Trophoblast cell (in vitro differentiated cells and primary cell): ENCODE data around the gene STAB1.

ENCODE experiments used
- DNase-seq, 2 donors: peaks; one replicate each; pipeline ENCODE4 v3.0.0-alpha.2; 2016
- H2AFZ ChIP-seq: 2 replicates; pipeline ENCODE4 v1.6.1; 2013; ENCODE audit warnings: low read length, moderate library complexity, mild to moderate bottlenecking; ENCODE audit not compliant: insufficient read depth, poor library complexity
- H2AK5ac ChIP-seq: 2 replicates; pipeline ENCODE4 v1.6.1; 2013; ENCODE audit warnings: mild to moderate bottlenecking, low read length
- H2BK120ac ChIP-seq: 2 replicates; pipeline ENCODE4 v1.6.1; 2013; ENCODE audit warnings: low read length, mild to moderate bottlenecking, moderate library complexity; ENCODE audit not compliant: insufficient read depth, poor library complexity
- H2BK12ac ChIP-seq: 2 replicates; pipeline ENCODE4 v1.6.1; 2013; ENCODE audit warnings: mild to moderate bottlenecking, low read length, moderate library complexity
- H2BK5ac ChIP-seq: 2 replicates; pipeline ENCODE4 v1.6.1; 2013; ENCODE audit warnings: low read length, low read depth, moderate library complexity, mild to moderate bottlenecking; ENCODE audit not compliant: poor library complexity
- H3K14ac ChIP-seq: 2 replicates; pipeline ENCODE4 v1.6.1; 2013; ENCODE audit warnings: mild to moderate bottlenecking, low read length
- H3K18ac ChIP-seq: 2 replicates; pipeline ENCODE4 v1.6.1; 2013; ENCODE audit warnings: mild to moderate bottlenecking, low read length
- H3K23ac ChIP-seq: 2 replicates; pipeline ENCODE4 v1.6.1; 2013; ENCODE audit warnings: low read length
- H3K27ac ChIP-seq: 2 replicates; pipeline ENCODE4 v1.5.1; 2013; ENCODE audit warnings: low read depth, mild to moderate bottlenecking, inconsistent platforms, low read length, moderate library complexity
- H3K27me3 ChIP-seq: 2 replicates; pipeline ENCODE4 v1.6.1; 2013; ENCODE audit warnings: inconsistent platforms, mild to moderate bottlenecking, low read length, moderate library complexity; ENCODE audit not compliant: insufficient read depth
- H3K36me3 ChIP-seq, 2 experiments: 1 replicate in 1 of 2; 2 replicates in 1 of 2; pipeline ENCODE4 v1.6.1; 2013; ENCODE audit warnings: low read length in 2 of 2, mild to moderate bottlenecking in 2 of 2, moderate library complexity in 1 of 2; ENCODE audit not compliant: insufficient read depth in 2 of 2, control insufficient read depth in 1 of 2
- H3K4ac ChIP-seq: 2 replicates; pipeline ENCODE4 v1.6.1; 2013; ENCODE audit warnings: low read depth, mild to moderate bottlenecking, low read length, moderate library complexity
- H3K4me1 ChIP-seq, 2 experiments: 1 replicate in 1 of 2; 2 replicates in 1 of 2; pipeline ENCODE4 v1.6.1; 2013; ENCODE audit warnings: low read length in 2 of 2, mild to moderate bottlenecking in 2 of 2, moderate library complexity in 1 of 2; ENCODE audit not compliant: insufficient read depth in 2 of 2, control insufficient read depth in 1 of 2
- H3K4me2 ChIP-seq: 2 replicates; pipeline ENCODE4 v1.6.1; 2013; ENCODE audit warnings: inconsistent platforms, mild to moderate bottlenecking, low read length, moderate library complexity
- H3K4me3 ChIP-seq: 2 replicates; pipeline ENCODE4 v1.5.1; 2013; ENCODE audit warnings: mild to moderate bottlenecking, low read depth, low read length, inconsistent platforms
- H3K79me1 ChIP-seq: one replicate; pipeline ENCODE4 v1.6.1; 2013; ENCODE audit warnings: low read length
- H3K79me2 ChIP-seq: 2 replicates; pipeline ENCODE4 v1.6.1; 2013; ENCODE audit warnings: low read length, mild to moderate bottlenecking; ENCODE audit not compliant: control insufficient read depth, insufficient read depth, poor library complexity
- H3K9ac ChIP-seq: 2 replicates; pipeline ENCODE4 v1.6.1; 2013; ENCODE audit warnings: mild to moderate bottlenecking, low read length
- H3K9me3 ChIP-seq: 2 replicates; pipeline ENCODE4 v1.6.1; 2013; ENCODE audit warnings: low read depth, mild to moderate bottlenecking, control low read depth, inconsistent platforms, low read length; ENCODE audit not compliant: insufficient read depth
- H4K12ac ChIP-seq: 2 replicates; pipeline ENCODE4 v1.6.1; 2013; ENCODE audit warnings: low read depth, mild to moderate bottlenecking, low read length, moderate library complexity
- H4K8ac ChIP-seq: 2 replicates; pipeline ENCODE4 v1.6.1; 2013; ENCODE audit warnings: low read depth, mild to moderate bottlenecking, low read length, moderate library complexity
- H4K91ac ChIP-seq: one replicate; pipeline ENCODE4 v1.6.1; 2013; ENCODE audit warnings: low read depth, mild to moderate bottlenecking, low read length, moderate library complexity
- WGBS: extraction: QIAGEN DNeasy Blood & Tissue Kit; methylation state at CpG from one replicate; pipeline ENCODE4 v1.1.7; 2013; ENCODE audit warnings: missing lambda C conversion rate; ENCODE audit not compliant: insufficient read length, insufficient coverage; ENCODE audit errors: extremely low coverage; 5-methylcytosine and 5-hydroxymethylcytosine counted together

Gene STAB1

DNA sequence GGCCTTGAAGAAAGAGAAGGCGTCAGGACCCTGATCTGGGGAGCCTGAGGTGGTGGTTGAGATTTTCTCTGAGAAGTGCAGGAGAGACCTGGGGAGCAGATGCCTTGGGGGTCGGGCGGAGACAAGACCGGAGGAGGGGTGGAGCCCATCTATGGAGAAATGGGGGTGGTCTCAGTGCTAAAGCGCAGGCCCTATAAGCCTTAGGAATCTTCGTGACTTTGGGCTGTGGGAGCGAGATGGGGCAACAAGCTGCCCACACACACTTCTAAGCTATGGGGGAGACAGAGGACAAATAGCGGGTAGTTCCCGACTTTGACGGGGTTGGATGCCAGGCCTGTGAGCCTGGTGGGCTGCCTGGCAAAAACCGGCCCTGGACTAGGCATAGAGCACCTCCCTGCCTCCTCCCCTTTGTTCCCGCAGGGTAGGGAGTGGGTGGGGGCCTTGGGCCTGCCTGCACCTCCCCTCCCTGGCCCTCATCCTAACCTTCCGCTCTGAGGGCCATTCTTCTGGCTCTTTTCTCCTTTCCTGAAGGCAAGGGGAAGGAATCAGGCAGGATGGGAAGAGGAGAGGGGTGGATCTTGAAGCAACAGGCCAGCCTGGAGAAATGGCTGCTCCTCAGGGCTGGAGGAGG lies 38.9 kb upstream of the STAB1 start:
- WGBS: no CpG with 5 or more reads among the region's 13 CpGs
- peak overlapping the region; percentile 93 for H3K4me3 ChIP-seq

DNA sequence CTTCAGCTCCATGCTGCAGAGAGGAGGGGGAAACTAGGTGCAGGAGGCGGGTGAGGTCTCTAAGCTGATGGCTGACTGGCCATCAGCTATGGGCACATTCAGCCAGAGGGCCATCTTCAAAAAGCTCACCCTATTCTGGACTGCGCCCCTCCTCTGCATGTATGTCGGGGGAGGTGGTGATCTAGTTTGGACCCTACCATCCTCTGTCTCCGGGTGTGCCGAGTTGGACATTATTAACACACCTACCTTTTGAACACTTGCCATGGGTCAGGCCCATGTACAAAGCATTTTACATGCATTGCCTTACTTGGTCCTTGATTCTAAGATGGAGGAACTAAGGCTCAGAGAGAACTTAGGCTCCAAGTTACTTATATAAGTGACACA lies 38.3 kb upstream of the STAB1 start:
- Histone ChIP-seq H3K4me1 (peaks cover 27 to 28% of the 10 kb centered on the region in 2 experiments), H3K23ac (no peak overlapping the region), H3K79me1 (peaks cover 9% of the 10 kb centered on the region), H4K91ac (peak overlapping the region; percentile 90), H4K12ac (no peak overlapping the region), H2BK120ac (no peak overlapping the region), H3K27ac (no peak overlapping the region), H3K27me3 (no peaks in the 10 kb centered on the region), H2BK12ac (no peak overlapping the region), H3K36me3 (peaks cover 22 to 30% of the 10 kb centered on the region in 2 experiments), H3K14ac (peak overlapping the region; percentile 40), H3K9ac (no peak overlapping the region), H3K18ac (no peak overlapping the region), H2AFZ (no peak overlapping the region), H3K79me2 (peaks cover 12% of the 10 kb centered on the region), H3K4ac (peak overlapping the region; percentile 8), H2AK5ac (no peak overlapping the region), H3K4me2 (peak overlapping the region; percentile 90), H3K9me3 (no peaks in the 10 kb centered on the region), H3K4me3 (peak overlapping the region; percentile 93), H4K8ac (peak overlapping the region; percentile 5), H2BK5ac (no peak overlapping the region)
- DNase-seq: no peak
- WGBS: no CpG with 5 or more reads among the region's 5 CpGs

More for the DNA sequence above, 38.9 kb upstream of the STAB1 start:
- peaks cover 9% of the 10 kb centered on the region for H3K79me1 ChIP-seq
- peak overlapping the region; percentile 42 for H2AFZ ChIP-seq
- peak overlapping the region; percentile 11 for H4K12ac ChIP-seq
- H3K9ac ChIP-seq: peak overlapping the region; percentile 91
- no peak overlapping the region for H2BK12ac ChIP-seq
- peak overlapping the region; percentile 40 for H3K14ac ChIP-seq
- peaks cover 22 to 28% of the 10 kb centered on the region in 2 experiments for H3K36me3 ChIP-seq
- H2BK120ac ChIP-seq: no peak overlapping the region
- peaks cover 30 to 31% of the 10 kb centered on the region in 2 experiments for H3K4me1 ChIP-seq
- peak overlapping the region; percentile 5 for H4K8ac ChIP-seq
- H3K27me3 ChIP-seq: no peaks in the 10 kb centered on the region
- H3K4ac ChIP-seq: peak overlapping the region; percentile 8
- H2AK5ac ChIP-seq: no peak overlapping the region
- no peak overlapping the region for H3K23ac ChIP-seq
- H3K18ac ChIP-seq: peak overlapping the region; percentile 27
- peak overlapping the region; percentile 90 for H3K4me2 ChIP-seq
- H2BK5ac ChIP-seq: no peak overlapping the region
- no peak overlapping the region for H3K27ac ChIP-seq
- H3K9me3 ChIP-seq: no peaks in the 10 kb centered on the region
- peak overlapping the region; percentile 90 for H4K91ac ChIP-seq
- peaks cover 12% of the 10 kb centered on the region for H3K79me2 ChIP-seq
- peak; percentile 29 to 43 for DNase-seq

DNA sequence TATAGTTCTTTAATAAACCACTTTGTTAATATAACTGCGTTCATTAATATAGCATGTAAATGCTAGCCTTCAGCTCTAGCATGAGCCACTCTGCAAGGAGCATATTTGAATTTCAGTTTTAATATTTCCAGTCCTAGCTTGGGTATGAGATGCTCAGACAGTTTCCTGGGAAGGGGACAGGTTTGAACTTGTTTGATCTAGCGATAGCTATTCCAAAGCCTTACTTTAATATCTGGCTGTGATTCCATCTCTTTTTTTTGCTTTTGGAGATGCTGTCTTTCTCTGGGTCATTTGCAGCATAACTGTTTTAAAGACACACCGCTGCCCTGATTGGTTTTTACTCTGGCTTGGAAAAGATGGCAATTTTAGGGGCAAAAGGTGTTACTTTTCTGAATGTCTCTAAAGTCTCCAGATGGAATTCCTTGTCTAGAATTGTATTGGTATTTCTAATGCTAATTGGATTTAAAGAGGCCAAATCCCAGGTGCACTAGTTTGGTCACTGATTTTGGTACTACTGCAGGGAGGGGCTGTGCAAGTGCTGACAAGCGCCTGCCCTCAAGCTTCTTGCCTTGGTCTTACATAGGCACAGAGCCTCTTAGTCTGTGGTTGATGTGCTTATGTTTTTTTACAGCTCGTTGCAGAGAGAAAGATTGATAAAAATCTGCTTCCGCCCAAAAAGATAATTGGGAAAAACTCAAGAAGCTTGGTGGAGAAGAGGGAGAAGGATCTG lies 36.9 kb upstream of the STAB1 start:
- H2AK5ac ChIP-seq: no peak overlapping the region
- no peak overlapping the region for H3K4me2 ChIP-seq
- no peak overlapping the region for H3K14ac ChIP-seq
- H4K91ac ChIP-seq: no peak overlapping the region
- H3K79me1 ChIP-seq: peaks cover 9% of the 10 kb centered on the region
- no peak overlapping the region for H4K12ac ChIP-seq
- peaks cover 27 to 28% of the 10 kb centered on the region in 2 experiments for H3K4me1 ChIP-seq
- H3K9ac ChIP-seq: no peak overlapping the region
- no peak overlapping the region for H3K27ac ChIP-seq
- no peak overlapping the region for H2AFZ ChIP-seq
- H3K4me3 ChIP-seq: no peak overlapping the region
- no peaks in the 10 kb centered on the region for H3K9me3 ChIP-seq
- H3K18ac ChIP-seq: no peak overlapping the region
- H3K36me3 ChIP-seq: peaks cover 24 to 34% of the 10 kb centered on the region in 2 experiments
- H4K8ac ChIP-seq: no peak overlapping the region
- H2BK12ac ChIP-seq: no peak overlapping the region
- DNase-seq: no peak
- peaks cover 12% of the 10 kb centered on the region for H3K79me2 ChIP-seq
- no peak overlapping the region for H3K4ac ChIP-seq
- H2BK120ac ChIP-seq: no peak overlapping the region
- no peak overlapping the region for H2BK5ac ChIP-seq
- no CpG with 5 or more reads among the region's 6 CpGs for WGBS
- H3K27me3 ChIP-seq: no peaks in the 10 kb centered on the region
- no peak overlapping the region for H3K23ac ChIP-seq

DNA sequence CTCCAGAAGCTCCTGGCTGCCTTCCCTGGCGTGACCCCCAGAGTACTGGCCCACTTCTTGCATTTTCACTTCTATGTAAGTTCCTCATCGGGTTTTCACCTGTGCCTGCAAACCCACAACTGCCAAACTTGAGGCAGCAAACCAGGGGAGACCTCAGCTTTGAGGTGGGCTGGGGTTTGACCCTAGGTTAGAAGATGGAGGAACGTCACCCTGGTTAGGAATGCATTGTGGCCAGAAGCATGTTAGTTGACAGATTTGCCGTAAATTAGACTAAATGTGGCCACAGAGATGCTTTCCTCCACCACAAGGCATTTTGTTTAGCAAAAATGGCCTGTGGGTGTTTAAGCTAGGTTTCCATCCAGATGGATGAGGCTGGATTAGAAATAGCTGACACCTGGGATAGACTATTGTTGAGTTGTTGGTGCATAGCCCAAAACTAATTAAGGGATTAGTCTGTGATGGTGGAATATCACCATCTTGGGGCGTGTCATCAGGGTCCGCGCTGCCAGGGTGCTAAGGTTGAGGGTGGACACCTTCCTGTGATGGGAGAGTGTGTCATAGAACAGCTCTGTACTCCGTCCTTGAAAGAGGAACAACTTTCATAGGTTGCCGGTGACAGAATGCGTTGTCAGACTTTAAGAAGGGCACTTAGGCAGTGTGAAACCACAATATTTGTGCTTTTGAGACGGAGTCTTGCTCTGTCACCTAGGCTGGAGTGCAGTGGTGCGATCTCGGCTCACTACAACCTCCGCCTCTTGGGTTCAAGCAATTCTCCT lies 36.2 kb upstream of the STAB1 start:
- no peak overlapping the region for H3K27ac ChIP-seq
- no peak overlapping the region for H2BK5ac ChIP-seq
- no peak overlapping the region for H2BK12ac ChIP-seq
- peaks cover 9% of the 10 kb centered on the region for H3K79me1 ChIP-seq
- H4K8ac ChIP-seq: no peak overlapping the region
- no peak overlapping the region for H2BK120ac ChIP-seq
- no peak overlapping the region for H4K91ac ChIP-seq
- no peaks in the 10 kb centered on the region for H3K9me3 ChIP-seq
- no peak overlapping the region for H3K23ac ChIP-seq
- H3K9ac ChIP-seq: no peak overlapping the region
- H3K4me2 ChIP-seq: no peak overlapping the region
- H3K4me1 ChIP-seq: peaks cover 21 to 22% of the 10 kb centered on the region in 2 experiments
- DNase-seq: no peak
- H3K4me3 ChIP-seq: no peak overlapping the region
- no peak overlapping the region for H3K18ac ChIP-seq
- no CpG with 5 or more reads among the region's 14 CpGs for WGBS
- H3K14ac ChIP-seq: no peak overlapping the region
- H3K36me3 ChIP-seq: peaks cover 27 to 34% of the 10 kb centered on the region in 2 experiments
- H2AK5ac ChIP-seq: no peak overlapping the region
- H3K79me2 ChIP-seq: peaks cover 12% of the 10 kb centered on the region
- no peak overlapping the region for H4K12ac ChIP-seq
- no peak overlapping the region for H3K4ac ChIP-seq
- H3K27me3 ChIP-seq: no peaks in the 10 kb centered on the region
- H2AFZ ChIP-seq: no peak overlapping the region
